Gastrocnemius medialis (tissue), 4 donors: Measurements from ENCODE around the gene CTAGE1.
"Not testable (repeated sequence)": the region's sequence is repeated elsewhere in the genome, so short reads cannot be mapped to it uniquely, and the experiment has no call there.

ENCODE experiments used
- CTCF ChIP-seq, 5 experiments: fragments of 450-650 bp in 3 of 5; fragments of 200-600 bp in 2 of 5; sonication (generic) in 2 of 5; IDR thresholded peaks in 4 of 5; conservative IDR thresholded peaks in 1 of 5; 1 replicate in 4 of 5; 2 replicates in 1 of 5; pipeline ENCODE4 v1.5.1; 2016 to 2019; ENCODE audit warnings: antibody characterized with exemption in 5 of 5, mild to moderate bottlenecking in 3 of 5, moderate library complexity in 3 of 5
- POLR2A ChIP-seq, 2 donors: fragments of 450-650 bp; IDR thresholded peaks; one replicate each; pipeline ENCODE4 v1.6.1; 2017; ENCODE audit warnings: antibody characterized with exemption in 2 of 2, mild to moderate bottlenecking in 2 of 2, moderate library complexity in 2 of 2

- TF ChIP-seq CTCF (IDR thresholded peaks at IDR 0.05 in 4 of 5, conservative IDR thresholded peaks at IDR 0.05 in 1 of 5); POLR2A (IDR thresholded peaks at IDR 0.05): not testable (repeated sequence)
Measured at GRCh38 chr18:22393164-22393563, 24.6 kb downstream of the CTAGE1 start.
